Ishikawa (cell line): ENCODE results near the gene HK1.

Source experiments
- CEBPB ChIP-seq: IDR thresholded peaks from 2 replicates; pipeline ENCODE4 v1.6.1; 2012
- CREB1 ChIP-seq: IDR thresholded peaks from 2 replicates; pipeline ENCODE4 v1.6.1; 2012; ENCODE audit warnings: low read depth
- EGR1 ChIP-seq: IDR thresholded peaks from 2 replicates; pipeline ENCODE4 v1.6.1; 2012
- EP300 ChIP-seq: IDR thresholded peaks from 2 replicates; pipeline ENCODE4 v1.6.1; 2012; ENCODE audit warnings: borderline replicate concordance
- FOXM1 ChIP-seq: IDR thresholded peaks from 2 replicates; pipeline ENCODE4 v1.6.1; 2012; ENCODE audit warnings: low read depth, borderline replicate concordance
- MAX ChIP-seq: IDR thresholded peaks from 2 replicates; pipeline ENCODE4 v1.6.1; 2012
- NFIC ChIP-seq: IDR thresholded peaks from 2 replicates; pipeline ENCODE4 v1.6.1; 2012
- RAD21 ChIP-seq: IDR thresholded peaks from 2 replicates; pipeline ENCODE4 v1.6.1; 2012; ENCODE audit warnings: low read depth
- TAF1 ChIP-seq: IDR thresholded peaks from 2 replicates; pipeline ENCODE4 v1.6.1; 2012; ENCODE audit warnings: low read depth, mild to moderate bottlenecking
- TCF12 ChIP-seq: IDR thresholded peaks from 2 replicates; pipeline ENCODE4 v1.6.1; 2012; ENCODE audit warnings: low read depth
- TEAD4 ChIP-seq: IDR thresholded peaks from 2 replicates; pipeline ENCODE4 v1.6.1; 2012
- USF1 ChIP-seq: IDR thresholded peaks from 2 replicates; pipeline ENCODE4 v1.6.1; 2012
- YY1 ChIP-seq: IDR thresholded peaks from 2 replicates; pipeline ENCODE4 v1.6.1; 2012; ENCODE audit warnings: low read depth
- ZBTB7A ChIP-seq: IDR thresholded peaks from 2 replicates; pipeline ENCODE4 v1.6.1; 2012; ENCODE audit warnings: low read depth
- TF ChIP-seq, protein P1 (sequence below): IDR thresholded peaks from 2 replicates; pipeline ENCODE4 v1.6.1; 2012; ENCODE audit warnings: low read depth, mild to moderate bottlenecking

The HK1 gene

GRCh38 chr10:69419744-69420126 is 141.4 kb downstream of the HK1 start:
- TF ChIP-seq USF1: no peak
- TF ChIP-seq EP300: no peak
- no peak for TF ChIP-seq FOXM1
- TF ChIP-seq CREB1: no peak
- TF ChIP-seq EGR1: no peak
- TF ChIP-seq, protein P1, sequence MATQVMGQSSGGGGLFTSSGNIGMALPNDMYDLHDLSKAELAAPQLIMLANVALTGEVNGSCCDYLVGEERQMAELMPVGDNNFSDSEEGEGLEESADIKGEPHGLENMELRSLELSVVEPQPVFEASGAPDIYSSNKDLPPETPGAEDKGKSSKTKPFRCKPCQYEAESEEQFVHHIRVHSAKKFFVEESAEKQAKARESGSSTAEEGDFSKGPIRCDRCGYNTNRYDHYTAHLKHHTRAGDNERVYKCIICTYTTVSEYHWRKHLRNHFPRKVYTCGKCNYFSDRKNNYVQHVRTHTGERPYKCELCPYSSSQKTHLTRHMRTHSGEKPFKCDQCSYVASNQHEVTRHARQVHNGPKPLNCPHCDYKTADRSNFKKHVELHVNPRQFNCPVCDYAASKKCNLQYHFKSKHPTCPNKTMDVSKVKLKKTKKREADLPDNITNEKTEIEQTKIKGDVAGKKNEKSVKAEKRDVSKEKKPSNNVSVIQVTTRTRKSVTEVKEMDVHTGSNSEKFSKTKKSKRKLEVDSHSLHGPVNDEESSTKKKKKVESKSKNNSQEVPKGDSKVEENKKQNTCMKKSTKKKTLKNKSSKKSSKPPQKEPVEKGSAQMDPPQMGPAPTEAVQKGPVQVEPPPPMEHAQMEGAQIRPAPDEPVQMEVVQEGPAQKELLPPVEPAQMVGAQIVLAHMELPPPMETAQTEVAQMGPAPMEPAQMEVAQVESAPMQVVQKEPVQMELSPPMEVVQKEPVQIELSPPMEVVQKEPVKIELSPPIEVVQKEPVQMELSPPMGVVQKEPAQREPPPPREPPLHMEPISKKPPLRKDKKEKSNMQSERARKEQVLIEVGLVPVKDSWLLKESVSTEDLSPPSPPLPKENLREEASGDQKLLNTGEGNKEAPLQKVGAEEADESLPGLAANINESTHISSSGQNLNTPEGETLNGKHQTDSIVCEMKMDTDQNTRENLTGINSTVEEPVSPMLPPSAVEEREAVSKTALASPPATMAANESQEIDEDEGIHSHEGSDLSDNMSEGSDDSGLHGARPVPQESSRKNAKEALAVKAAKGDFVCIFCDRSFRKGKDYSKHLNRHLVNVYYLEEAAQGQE: no peak
- TF ChIP-seq CEBPB: no peak

- TF ChIP-seq FOXM1 (no peak), USF1 (no peak), NFIC (no peak)
- TF ChIP-seq, protein P1: no peak
Measured at GRCh38 chr10:69421611-69422308, 143.5 kb downstream of the HK1 start.

DNA sequence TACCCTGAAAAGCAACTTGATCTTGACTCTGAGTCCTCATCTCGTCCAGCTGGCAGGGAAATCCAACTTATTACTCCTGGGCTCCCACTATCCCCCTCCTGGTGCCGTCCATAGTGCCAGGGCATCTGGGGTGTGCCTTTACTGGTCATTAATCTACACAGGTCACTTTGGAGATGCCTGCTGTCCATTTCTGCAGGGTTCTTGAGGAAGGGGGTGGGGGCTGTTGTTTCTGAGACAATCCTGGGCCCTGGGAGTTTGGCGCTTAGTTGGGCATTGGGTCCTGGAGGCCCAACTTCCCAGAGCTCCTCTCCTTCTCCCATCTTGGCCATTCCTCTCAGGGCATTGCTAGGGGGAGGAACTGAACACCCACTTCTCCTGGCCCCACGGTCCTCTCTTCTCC is 144.4 kb downstream of the HK1 start:
- no peak for TF ChIP-seq TCF12
- TF ChIP-seq TAF1: no peak
- TF ChIP-seq MAX: no peak
- TF ChIP-seq CEBPB: no peak
- no peak for TF ChIP-seq NFIC
- TF ChIP-seq FOXM1: no peak
- TF ChIP-seq EP300: no peak
- TF ChIP-seq RAD21: no peak
- TF ChIP-seq, protein P1: no peak
- TF ChIP-seq USF1: no peak
- TF ChIP-seq YY1: no peak

DNA sequence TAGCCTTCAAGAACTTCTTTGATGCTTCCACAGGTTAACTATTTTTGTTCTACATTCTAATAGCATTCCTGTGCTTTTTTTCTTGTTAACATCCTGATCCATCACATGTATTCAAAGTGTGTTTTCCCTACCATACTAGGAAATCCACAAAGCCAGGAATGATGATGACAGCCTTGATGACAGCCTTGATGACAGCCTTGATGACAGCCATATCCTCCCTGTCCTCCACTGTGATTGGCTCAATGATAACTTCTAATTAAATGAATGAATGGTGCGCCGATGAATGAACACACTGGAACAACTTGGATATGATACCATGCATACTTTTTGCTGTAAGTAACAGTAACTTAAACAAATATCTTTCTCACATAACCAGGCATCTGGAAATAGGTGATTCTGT is 146.7 kb downstream of the HK1 start:
- TF ChIP-seq, protein P1: no peak
- no peak for TF ChIP-seq ZBTB7A
- no peak for TF ChIP-seq CEBPB
- no peak for TF ChIP-seq CREB1
- TF ChIP-seq TAF1: no peak
- TF ChIP-seq EP300: no peak
- TF ChIP-seq TCF12: no peak
- no peak for TF ChIP-seq YY1
- no peak for TF ChIP-seq FOXM1
- no peak for TF ChIP-seq TEAD4
- TF ChIP-seq MAX: no peak
- no peak for TF ChIP-seq USF1
- TF ChIP-seq RAD21: no peak
- TF ChIP-seq NFIC: no peak
